HepG2 (cell line): ENCODE data around the gene ABCG5. TPM values are rescaled to one million over a fixed set of nuclear protein-coding genes. Genes with fewer than 3 reads are reported as not detected.

Source experiments
- CAMTA2 ChIP-seq: sonication (generic); formaldehyde crosslinking; IDR thresholded peaks from 2 replicates; pipeline ENCODE4 v1.4.0; 2020; ENCODE audit warnings: mild to moderate bottlenecking, missing genetic modification reagents, borderline replicate concordance
- GMEB1 ChIP-seq: sonication (generic); formaldehyde crosslinking; IDR thresholded peaks from 2 replicates; pipeline ENCODE4 v1.5.1; 2020; ENCODE audit warnings: missing genetic modification reagents, mild to moderate bottlenecking, borderline replicate concordance
- KIAA2018 ChIP-seq: sonication (generic); formaldehyde crosslinking; IDR thresholded peaks from 2 replicates; pipeline ENCODE4 v1.5.0; 2020; ENCODE audit warnings: mild to moderate bottlenecking, missing genetic modification reagents, borderline replicate concordance
- NAIF1 ChIP-seq: sonication (generic); formaldehyde crosslinking; IDR thresholded peaks from 2 replicates; pipeline ENCODE4 v1.5.0; 2020; ENCODE audit warnings: mild to moderate bottlenecking, missing genetic modification reagents, borderline replicate concordance
- RFX1 ChIP-seq: fragments of 450-650 bp; IDR thresholded peaks from 2 replicates; pipeline ENCODE4 v1.6.1; 2017
- ZNF503 ChIP-seq: sonication (generic); formaldehyde crosslinking; IDR thresholded peaks from 2 replicates; pipeline ENCODE4 v1.4.0; 2020; ENCODE audit warnings: missing genetic modification reagents
- ZNF550 ChIP-seq: sonication (generic); formaldehyde crosslinking; IDR thresholded peaks from 2 replicates; pipeline ENCODE4 v1.4.0; 2020; ENCODE audit warnings: mild to moderate bottlenecking, missing genetic modification reagents, borderline replicate concordance
- ZNF646 ChIP-seq: sonication (generic); formaldehyde crosslinking; IDR thresholded peaks from 2 replicates; pipeline ENCODE4 v1.9.0; 2021; ENCODE audit warnings: mild to moderate bottlenecking, missing genetic modification reagents
- ZNF792 ChIP-seq: IDR thresholded peaks from 2 replicates; pipeline ENCODE4 v1.6.1; 2016
- polyA plus RNA-seq, 8 experiments: library from polyadenylated mRNA; depleted of rRNA in 3 of 8; stranded (reverse) in 7 of 8; unstranded in 1 of 8; fragments of >200 nt; fragmentation: Illumina TruSeq in 4 of 8; extraction: Trizol in 4 of 8; gene quantifications; 2 replicates each; pipeline versions ENCODE4 v1.2.1 to v1.2.3, GENCODE V29; 2011 to 2016; ENCODE audit warnings: low read depth in 4 of 8, missing spikeins in 1 of 8, mixed read lengths in 1 of 8; ENCODE audit not compliant: insufficient read depth in 1 of 8
- total RNA-seq, 5 experiments: library from RNA; depleted of rRNA; stranded (reverse); fragments of >200 nt; fragmentation: Illumina TruSeq; extraction: Trizol; gene quantifications; 2 replicates each; pipeline ENCODE4 v1.2.3, GENCODE V29; 2016; ENCODE audit warnings: low read depth in 1 of 5

Gene ABCG5
- total and polyA plus RNA-seq, 2 of the 13 experiments (the other 11 are each of a cell fraction or from before 2014, with no cell fraction given) = 15.1 to 39.0 TPM

GRCh38 chr2:43838560-43839267 lies at the start of gene ABCG5, which contains the start of gene ABCG8 (continued):
- TF ChIP-seq GMEB1 (CRISPR knock-in tag) (peak; percentile 46; the same call in 1 of the 2 replicates), ZNF503 (CRISPR knock-in tag) (peak; percentile 84; the same call in 1 of the 2 replicates), KIAA2018 (CRISPR knock-in tag) (no peak), NAIF1 (CRISPR knock-in tag) (no peak), ZNF792 (CRISPR knock-in tag) (no peak), ZNF550 (no peak), CAMTA2 (CRISPR knock-in tag) (0 out of 2 replicates have a peak, but pooled peaks have one; percentile 49), RFX1 (no peak), ZNF646 (CRISPR knock-in tag) (no peak)
